ENCODE results near the gene NPY4R.
"Not testable (repeated sequence)": the region's sequence is repeated elsewhere in the genome, so short reads cannot be mapped to it uniquely, and the experiment has no call there.

NPY4R gene

DNA sequence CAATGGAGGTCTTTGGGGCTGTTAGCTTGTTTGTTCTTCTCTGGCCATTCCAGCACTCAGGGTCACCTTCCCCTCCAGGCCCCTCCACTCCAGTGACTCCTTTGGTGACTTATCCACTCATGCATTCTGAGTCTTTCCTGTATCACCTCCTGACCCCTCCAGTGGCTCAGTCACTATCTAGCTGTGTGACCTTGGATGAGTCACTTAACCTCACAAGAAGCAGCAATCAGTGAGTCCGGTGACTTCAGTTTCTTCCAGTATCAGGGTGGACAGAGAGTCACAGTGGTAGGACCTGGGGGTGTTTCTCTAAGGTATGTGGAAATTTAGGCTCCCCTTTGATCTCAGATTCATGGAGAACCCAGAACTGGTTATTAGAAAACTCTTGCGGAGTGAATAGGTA is 9.8 kb downstream of the NPY4R start:
- not testable (repeated sequence) for DNase-seq

DNA sequence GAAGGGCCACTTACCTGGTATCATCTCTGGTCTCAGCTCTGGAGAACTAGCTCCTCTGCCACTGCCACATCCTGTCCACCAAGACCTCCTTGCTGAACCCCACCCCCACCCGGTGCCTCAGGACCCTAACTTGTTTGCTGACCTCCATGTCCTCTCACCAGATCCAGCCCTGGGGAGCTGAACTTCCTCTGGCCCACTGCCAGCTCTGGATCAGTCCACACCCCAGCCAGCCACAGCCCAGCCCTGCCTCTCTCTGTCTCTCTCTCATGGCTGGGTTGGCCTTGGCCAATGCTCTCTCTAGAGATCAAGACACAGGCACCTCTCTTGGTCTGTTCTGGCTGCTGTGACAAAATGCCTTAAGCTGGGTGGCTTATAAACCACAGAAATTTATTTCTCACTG is 14.4 kb downstream of the NPY4R start:
- DNase-seq: not testable (repeated sequence)

DNA sequence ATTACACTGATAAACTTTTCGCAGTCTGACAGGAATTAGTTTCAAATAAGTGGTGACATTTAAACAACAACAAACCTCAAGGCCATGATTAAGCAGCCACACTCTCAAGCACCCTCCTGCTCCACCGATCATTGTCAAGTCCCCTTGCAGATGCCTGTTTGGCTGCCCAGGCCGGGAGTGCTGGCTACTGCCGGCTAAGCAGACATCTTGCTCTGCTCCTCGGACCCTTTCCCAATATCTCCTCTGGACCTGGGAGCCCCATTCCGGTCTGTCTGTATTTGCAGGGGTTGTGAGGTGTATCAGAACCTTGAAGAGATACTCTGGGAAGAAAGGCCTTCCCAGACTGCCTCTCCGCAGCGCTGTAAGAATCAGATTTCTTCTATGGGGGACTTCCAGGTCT is 14.9 kb downstream of the NPY4R start:
- not testable (repeated sequence) for DNase-seq

DNA sequence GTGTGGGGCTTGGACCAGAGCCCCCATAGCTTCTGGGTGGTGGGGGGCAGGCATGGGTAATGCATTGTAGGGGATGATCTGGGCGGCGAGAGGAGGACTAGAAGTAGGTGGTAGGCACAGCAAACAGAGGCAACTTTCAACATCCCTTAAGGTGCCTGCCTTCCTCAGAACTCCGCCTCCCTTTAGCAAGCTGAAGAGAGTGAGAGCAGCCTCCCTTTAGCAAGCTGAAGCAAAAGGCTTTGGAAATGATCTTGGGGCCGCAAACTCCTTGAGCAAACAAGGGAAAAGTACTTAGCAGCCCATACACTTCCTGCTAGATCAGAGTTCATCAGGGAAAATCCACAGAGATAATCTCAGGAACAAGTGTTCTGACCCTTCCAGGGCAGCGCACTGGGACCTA is 18.3 kb downstream of the NPY4R start:
- DNase-seq: not testable (repeated sequence)

DNA sequence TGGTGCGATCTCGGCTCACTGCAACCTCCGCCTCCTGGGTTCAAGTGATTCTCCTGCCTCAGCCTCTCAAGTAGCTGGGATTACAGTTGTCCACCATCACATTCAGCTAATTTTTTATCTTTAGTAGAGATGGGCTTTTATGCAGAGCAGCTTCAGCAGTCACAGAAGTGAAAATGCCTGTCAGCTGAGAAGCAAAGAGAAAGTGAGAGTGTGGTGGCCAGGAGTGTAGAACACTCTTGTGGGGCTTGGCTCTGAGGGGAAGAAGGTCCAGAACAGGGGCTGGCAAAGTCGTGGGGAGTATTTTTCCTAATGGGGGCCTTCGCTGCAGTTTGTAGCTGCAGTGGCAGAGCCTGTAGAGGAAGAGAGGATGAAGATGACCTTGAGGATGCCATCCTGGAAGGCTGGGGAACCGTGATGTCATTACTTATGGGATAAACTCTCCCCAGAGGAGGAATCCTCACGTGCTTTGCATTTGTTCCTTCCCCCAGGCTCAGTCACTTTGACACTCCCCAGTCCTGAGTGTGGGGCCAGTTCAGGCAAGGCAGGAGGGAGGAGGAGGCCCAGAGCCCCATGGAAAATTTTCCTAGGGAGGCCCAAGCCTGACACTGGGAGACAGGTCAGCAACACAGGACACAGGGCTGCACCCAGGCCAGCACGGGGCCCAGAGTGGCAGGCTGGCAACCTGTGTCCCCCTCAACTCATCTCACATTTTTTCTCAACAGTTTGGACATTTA is 20.2 kb downstream of the NPY4R start:
- DNase-seq: not testable (repeated sequence)

DNA sequence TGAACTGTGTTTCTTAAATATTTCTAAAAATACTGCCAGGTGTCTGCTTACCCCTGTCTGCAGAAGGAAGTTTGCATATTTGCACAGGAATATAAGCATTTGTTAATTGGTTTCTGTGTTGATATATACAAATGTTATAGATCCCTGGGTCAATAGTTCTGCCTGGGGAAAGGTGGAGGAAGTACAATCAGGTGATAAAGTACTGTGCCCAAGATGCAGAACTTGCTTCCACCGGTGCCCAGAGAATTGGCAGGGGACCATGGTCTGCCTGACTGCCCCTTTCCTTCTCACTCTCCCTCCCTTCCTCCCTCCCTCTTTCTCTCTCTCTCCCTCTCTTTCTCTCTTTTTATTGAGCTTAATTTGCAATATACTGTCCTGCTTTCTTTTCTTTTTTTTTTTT is 22.3 kb downstream of the NPY4R start:
- not testable (repeated sequence) for DNase-seq

DNA sequence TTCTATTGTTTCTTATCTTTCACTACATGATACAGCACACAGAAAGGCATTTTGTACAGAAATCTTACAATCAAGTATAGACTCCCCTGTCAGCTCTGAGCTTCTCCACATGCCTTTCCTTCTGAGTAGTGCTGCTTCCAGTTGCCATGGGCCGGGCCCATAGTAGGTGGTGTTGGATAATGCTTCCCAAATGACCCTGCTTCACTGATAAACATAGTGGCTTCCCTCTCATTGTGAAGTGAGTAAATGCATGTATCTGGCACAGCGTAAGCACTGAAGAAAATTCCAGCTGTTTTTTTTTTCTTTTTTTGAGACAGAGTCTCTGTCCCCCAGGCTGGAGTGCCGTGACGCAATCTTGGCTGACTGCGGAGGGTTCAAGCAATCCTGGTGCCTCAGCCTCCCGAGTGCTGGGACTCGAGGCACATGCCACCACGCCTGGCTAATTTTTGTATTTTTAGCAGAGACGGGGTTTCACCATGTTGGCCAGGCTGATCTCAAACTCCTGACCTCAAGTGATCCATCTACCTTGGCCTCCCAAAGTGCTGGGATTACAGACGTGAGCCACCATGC is 23.0 kb downstream of the NPY4R start:
- DNase-seq: not testable (repeated sequence)

DNA sequence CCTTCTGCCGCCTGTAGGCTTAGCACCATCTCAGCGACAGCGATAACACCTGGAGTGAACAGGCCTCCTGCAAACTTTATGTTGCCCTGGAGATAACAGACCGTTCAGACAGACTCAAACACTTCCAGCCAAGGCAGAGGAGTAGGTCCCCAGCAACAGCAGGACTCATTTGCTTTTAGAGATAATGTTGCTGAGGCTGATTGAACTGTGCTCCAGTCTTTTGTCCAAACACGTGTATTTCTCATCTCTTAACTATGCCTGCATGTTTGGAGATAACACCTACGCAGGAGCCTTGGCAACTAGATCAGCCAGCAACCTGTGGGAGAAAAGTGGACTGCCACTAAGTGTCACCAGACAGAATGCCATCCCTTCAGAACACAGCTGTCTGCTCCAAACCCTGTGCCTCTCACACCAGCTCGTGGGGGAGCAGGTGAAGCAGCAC is 23.9 kb downstream of the NPY4R start:
- DNase-seq: not testable (repeated sequence)

DNA sequence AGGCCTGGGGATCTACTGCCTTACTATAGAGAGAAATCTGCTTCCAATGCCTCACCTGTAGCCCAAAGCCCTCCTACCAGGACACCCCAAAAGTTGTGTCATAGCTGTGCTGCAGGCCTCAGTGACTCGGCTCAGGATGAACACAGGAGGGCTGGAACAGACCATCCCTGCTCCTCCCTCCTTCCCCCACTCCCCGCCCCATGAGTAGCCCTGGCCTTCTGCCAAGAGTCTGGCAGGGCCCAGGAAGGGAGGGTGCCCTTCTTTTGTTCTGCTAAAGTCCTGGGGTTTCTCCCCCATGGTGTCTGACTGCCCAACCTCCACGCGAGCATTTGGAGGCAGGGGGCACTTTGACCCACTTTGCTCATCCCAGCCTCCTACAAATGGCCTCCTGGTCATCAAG is 24.8 kb downstream of the NPY4R start:
- DNase-seq: not testable (repeated sequence)

DNA sequence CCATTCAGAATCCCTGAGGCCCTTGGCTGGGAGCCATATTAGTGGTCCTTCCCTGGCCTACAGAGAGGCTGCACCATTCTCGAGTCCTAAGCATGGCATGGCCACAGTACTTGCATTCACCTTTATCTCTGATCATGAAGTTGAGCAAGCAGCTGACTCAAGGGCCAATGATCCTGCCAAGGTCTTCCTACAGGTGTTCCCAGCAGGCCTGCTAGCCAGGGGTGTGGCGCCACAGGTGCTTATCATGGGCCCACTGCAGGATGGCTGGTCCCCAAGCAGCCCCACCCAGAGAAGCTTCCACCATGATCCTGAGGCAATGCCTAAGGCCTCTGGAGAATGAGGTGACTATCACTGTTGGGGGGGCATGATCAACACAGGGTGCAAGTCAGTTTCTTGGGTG is 42.2 kb downstream of the NPY4R start:
- not testable (repeated sequence) for DNase-seq

DNA sequence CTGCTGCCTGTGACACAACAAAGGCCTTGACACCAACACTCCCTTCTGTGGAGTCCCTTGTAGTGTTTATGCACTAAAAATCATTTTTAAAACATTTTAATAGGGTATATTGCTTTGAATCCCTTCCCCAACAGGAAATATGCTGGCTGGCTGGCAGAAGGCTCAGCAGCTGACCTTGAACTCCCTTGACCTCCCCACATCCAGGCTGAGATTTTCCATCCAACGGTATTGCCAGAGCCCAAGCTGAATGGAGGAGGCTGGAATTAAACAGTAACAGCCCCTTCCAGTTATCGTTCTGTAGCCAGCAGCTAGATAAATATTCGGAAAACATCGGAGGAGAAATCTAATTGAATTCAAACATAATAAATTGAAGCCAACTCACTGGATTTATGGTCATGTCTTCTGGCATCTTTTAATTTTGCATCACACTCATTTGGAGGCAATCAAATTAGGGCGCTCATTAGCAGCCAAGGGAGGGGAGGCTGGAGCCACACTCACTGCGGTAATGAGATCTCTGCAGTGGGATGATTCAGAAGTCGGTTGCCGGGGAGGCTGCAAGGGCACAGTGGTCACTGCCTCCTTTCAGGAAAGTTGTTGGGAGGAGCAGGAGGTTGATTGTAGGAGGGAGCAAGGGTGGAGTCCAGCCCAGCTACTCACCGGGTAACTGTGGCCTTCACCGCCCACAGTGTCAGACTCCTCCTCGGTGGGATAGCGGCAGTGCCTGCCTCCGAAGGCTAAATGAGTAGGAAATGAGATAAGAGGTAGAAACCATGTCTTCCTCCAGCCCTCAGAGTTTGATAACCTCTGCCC is 46.0 kb downstream of the NPY4R start:
- DNase-seq: not testable (repeated sequence)

DNA sequence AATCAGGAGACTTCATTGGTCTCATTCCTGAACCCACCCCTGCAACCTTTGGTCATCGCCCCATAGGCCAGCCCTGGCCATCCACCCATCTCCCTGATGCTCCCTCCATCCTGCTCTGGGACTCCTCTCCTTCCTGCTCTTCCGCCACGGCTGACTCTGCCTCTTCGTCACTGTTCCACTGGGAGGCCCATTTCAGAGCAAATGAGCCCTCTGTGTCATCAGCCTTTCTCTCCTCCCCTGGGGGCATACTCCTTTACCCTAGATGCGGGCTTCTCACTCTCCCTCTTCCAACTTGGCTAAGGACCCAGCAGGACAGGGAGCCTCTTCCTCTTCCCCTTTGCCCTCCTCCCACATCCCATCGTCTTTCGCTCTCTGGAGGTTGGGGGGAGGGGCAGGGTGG is 47.5 kb downstream of the NPY4R start:
- not testable (repeated sequence) for DNase-seq

DNA sequence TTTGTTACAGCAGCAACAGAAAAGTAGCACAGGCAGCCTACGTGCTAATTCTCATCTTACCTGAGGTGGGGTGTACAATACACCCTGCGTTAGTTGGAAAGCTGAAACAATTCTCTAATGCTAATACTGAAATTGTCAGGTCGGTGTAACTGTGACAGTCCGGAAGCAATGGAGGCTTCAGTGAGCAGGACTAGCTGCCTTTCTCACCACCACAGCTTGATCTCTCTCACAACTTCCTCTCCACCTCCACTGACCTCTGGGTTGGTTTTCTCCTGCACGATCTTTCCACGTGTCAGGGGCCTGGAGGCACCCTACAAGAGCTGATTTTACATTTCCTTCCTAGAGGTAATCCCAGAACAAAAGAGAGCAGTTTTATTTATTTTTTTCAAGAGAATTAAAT is 50.5 kb downstream of the NPY4R start:
- DNase-seq: not testable (repeated sequence)

DNA sequence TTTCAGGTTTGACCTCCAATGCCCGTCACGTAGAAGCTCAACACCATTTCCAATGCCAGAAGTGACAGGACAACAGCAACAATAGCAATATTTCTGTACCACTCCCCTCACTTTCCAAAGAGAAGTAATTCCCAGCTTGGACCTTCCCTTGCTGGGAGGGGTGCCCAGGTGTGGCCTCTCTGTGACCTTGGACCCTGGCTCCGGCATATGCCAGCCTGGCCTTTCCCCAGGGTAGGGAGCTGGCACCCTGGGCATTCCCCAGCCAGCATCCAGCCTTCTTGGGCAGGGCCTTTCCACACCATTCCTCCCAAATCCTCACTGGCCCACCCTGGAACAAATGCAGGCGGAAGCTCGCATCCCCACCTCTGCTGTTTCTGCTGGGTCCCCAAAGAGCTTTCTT is 53.1 kb downstream of the NPY4R start:
- DNase-seq: not testable (repeated sequence)

DNA sequence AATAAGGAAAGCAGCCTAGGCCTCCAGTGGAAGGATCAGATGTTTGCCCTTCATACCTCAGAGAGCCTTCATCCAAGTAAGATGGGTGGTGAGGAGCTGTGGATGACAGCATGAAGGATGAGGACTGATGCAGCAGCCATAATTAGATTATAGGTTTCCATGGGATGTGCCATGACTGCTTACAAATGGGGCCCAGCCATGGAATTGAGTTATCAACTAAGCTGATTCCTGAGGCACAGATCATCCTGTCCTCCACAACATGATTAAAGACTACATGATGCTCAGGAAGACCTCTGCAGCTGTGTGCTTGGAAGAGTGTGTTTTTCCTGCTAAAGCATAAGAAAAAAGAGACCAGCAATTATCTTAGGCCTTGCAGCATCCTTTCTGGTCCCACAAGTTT is 54.6 kb downstream of the NPY4R start:
- not testable (repeated sequence) for DNase-seq

Data from CD4-positive, alpha-beta T cell treated with Interferon alpha-2 for 1 hour (primary cell).